ENCODE data around the gene BTBD18.

BTBD18 gene

DNA sequence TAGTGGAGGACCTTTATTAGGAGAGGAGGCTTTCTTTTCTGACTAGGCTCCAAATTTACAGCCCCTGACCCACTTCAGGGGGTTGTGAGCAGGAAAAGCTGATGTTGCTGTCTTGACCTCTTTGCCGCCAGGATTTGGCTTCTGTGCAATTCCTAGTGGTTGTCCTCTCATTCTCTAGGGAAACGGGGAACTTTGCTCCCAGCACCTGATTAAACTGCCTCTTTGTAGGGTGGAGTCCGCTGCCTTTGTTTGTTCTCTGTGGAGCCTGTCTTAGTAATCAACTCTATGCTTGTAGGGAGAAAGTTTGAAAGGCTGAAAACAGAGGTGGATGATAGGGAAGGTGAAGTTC, 26.3 kb upstream of the BTBD18 start:
- Histone ChIP-seq H4K20me1 (ENCODE audit: insufficient read depth) (no peaks in the 10 kb centered on the region), H3K4me1 (ENCODE audit: low read depth, poor library complexity, severe bottlenecking) (no peaks in the 10 kb centered on the region), H2AFZ (ENCODE audit: low read depth) (no peak overlapping the region), H3K27me3 (ENCODE audit: insufficient read depth, low read depth) (no peaks in the 10 kb centered on the region), H3K27ac (no peak overlapping the region), H3K4me3 (IDR thresholded peaks at IDR 0.05; ENCODE audit: insufficient read depth, low read depth, low read length) (no peak overlapping the region), H3K4me2 (no peak overlapping the region), H3K36me3 (ENCODE audit: insufficient read depth) (no peaks in the 10 kb centered on the region), H3K79me2 (ENCODE audit: insufficient read depth, low read depth) (no peaks in the 10 kb centered on the region), H3K9ac (no peak overlapping the region)
- TF ChIP-seq, protein P1, sequence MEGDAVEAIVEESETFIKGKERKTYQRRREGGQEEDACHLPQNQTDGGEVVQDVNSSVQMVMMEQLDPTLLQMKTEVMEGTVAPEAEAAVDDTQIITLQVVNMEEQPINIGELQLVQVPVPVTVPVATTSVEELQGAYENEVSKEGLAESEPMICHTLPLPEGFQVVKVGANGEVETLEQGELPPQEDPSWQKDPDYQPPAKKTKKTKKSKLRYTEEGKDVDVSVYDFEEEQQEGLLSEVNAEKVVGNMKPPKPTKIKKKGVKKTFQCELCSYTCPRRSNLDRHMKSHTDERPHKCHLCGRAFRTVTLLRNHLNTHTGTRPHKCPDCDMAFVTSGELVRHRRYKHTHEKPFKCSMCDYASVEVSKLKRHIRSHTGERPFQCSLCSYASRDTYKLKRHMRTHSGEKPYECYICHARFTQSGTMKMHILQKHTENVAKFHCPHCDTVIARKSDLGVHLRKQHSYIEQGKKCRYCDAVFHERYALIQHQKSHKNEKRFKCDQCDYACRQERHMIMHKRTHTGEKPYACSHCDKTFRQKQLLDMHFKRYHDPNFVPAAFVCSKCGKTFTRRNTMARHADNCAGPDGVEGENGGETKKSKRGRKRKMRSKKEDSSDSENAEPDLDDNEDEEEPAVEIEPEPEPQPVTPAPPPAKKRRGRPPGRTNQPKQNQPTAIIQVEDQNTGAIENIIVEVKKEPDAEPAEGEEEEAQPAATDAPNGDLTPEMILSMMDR (conservative IDR thresholded peaks at IDR 0.05; ENCODE audit: low read depth, low read length): no peak

DNA sequence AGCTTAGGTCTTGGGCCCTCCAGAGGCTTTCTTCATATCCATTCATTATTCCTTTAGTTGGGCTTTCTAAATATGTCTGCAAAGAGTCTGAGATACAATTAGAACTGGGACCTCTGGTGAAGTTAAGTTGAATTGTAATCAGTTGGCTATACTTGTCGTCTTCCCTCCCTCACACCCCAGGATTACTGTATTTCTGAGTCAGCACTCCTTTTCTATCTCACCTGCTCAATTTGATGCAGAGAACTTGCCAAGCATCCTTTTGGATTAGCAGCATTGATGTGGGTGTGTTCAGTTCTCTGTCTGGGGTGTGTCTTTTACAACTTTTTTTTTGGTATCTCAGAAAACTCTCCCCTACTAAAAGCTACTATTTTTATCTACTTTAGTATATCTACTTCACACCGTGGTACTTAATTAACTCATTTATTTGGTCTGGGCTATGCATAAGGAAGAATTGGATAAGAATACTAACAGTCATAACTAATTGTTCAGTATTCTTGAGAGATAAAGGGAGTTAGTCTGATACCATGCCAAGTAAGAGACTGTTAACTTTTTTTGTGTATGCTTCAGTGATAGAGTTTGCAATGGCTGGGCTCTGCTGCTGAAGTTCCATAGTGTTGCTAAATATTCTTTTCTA, 25.1 kb upstream of the BTBD18 start:
- TF ChIP-seq, protein P1 (conservative IDR thresholded peaks at IDR 0.05; ENCODE audit: low read depth, low read length): no peak
- no peaks in the 10 kb centered on the region for H3K36me3 ChIP-seq (ENCODE audit: insufficient read depth)
- H4K20me1 ChIP-seq (ENCODE audit: insufficient read depth): no peaks in the 10 kb centered on the region
- no peaks in the 10 kb centered on the region for H3K4me1 ChIP-seq (ENCODE audit: low read depth, poor library complexity, severe bottlenecking)
- H3K4me3 ChIP-seq (IDR thresholded peaks at IDR 0.05; ENCODE audit: insufficient read depth, low read depth, low read length): no peak overlapping the region
- no peaks in the 10 kb centered on the region for H3K79me2 ChIP-seq (ENCODE audit: insufficient read depth, low read depth)
- no peaks in the 10 kb centered on the region for H3K27me3 ChIP-seq (ENCODE audit: insufficient read depth, low read depth)
- no peak overlapping the region for H2AFZ ChIP-seq (ENCODE audit: low read depth)
- no peak overlapping the region for H3K9ac ChIP-seq
- H3K27ac ChIP-seq: no peak overlapping the region
- H3K4me2 ChIP-seq: no peak overlapping the region

DNA sequence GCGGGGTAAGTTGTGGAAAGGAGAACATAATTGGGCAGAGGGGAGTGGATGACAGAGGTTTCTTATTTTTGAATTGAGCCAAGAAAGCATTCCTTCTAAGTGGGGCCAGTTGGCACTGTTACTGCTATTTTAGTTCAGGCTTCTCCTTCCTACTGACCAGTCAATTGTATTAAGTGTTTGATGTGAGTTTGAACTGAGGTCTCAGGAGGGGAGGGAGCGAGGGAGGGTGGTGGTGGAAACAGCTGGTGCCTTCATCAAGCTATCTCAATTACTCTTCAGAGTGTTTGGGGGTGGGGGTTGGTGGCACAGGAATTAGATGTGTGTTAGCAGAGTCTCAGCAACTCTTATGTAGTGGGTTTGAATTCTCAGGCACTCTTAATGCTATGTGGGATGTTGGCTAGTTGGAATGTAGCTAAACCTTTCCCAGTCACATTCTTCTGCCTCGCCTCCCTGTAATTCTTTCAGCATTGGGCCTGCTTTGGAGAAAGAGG, 24.5 kb upstream of the BTBD18 start:
- Histone ChIP-seq H2AFZ (ENCODE audit: low read depth) (no peak overlapping the region), H4K20me1 (ENCODE audit: insufficient read depth) (no peaks in the 10 kb centered on the region), H3K27ac (no peak overlapping the region), H3K27me3 (ENCODE audit: insufficient read depth, low read depth) (no peaks in the 10 kb centered on the region), H3K36me3 (ENCODE audit: insufficient read depth) (no peaks in the 10 kb centered on the region), H3K4me3 (IDR thresholded peaks at IDR 0.05; ENCODE audit: insufficient read depth, low read depth, low read length) (no peak overlapping the region), H3K4me1 (ENCODE audit: low read depth, poor library complexity, severe bottlenecking) (no peaks in the 10 kb centered on the region), H3K4me2 (no peak overlapping the region), H3K79me2 (ENCODE audit: insufficient read depth, low read depth) (no peaks in the 10 kb centered on the region), H3K9ac (no peak overlapping the region)
- TF ChIP-seq, protein P1 (conservative IDR thresholded peaks at IDR 0.05; ENCODE audit: low read depth, low read length): no peak

DNA sequence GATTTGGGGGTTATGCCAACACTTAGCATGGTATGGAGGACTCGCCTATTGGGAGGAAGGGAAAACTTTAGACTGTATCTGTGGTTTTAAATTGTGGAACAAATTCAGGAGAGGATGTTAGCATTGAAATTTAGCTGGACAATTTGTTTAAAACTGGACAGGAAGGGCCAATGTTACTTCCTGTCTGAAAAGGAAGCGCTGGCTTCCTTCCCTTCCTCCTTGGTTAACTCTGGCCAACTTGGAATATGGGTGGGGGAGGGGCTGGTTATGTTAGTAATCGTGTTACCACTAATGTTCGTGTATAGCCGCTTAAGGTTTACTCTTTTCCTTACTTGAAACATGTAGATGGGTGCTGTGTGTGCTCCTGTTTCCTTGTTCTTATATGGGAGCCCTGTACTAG, 23.9 kb upstream of the BTBD18 start:
- no peak overlapping the region for H2AFZ ChIP-seq (ENCODE audit: low read depth)
- H3K9ac ChIP-seq: no peak overlapping the region
- H3K27ac ChIP-seq: no peak overlapping the region
- no peaks in the 10 kb centered on the region for H3K79me2 ChIP-seq (ENCODE audit: insufficient read depth, low read depth)
- no peaks in the 10 kb centered on the region for H3K36me3 ChIP-seq (ENCODE audit: insufficient read depth)
- no peaks in the 10 kb centered on the region for H3K4me1 ChIP-seq (ENCODE audit: low read depth, poor library complexity, severe bottlenecking)
- TF ChIP-seq, protein P1 (conservative IDR thresholded peaks at IDR 0.05; ENCODE audit: low read depth, low read length): no peak
- H4K20me1 ChIP-seq (ENCODE audit: insufficient read depth): no peaks in the 10 kb centered on the region
- no peak overlapping the region for H3K4me3 ChIP-seq (IDR thresholded peaks at IDR 0.05; ENCODE audit: insufficient read depth, low read depth, low read length)
- H3K27me3 ChIP-seq (ENCODE audit: insufficient read depth, low read depth): no peaks in the 10 kb centered on the region
- no peak overlapping the region for H3K4me2 ChIP-seq
